IPS DF 19.7 (cell line): ENCODE measurements around the gene BFAR.
"Not testable (repeated sequence)": the region's sequence is repeated elsewhere in the genome, so short reads cannot be mapped to it uniquely, and the experiment has no call there.

Experiments used
- DNase-seq: peaks from one replicate; pipeline ENCODE4 v3.0.0-alpha.2; 2013; ENCODE audit warnings: low read depth, low spot score

The BFAR gene

DNA sequence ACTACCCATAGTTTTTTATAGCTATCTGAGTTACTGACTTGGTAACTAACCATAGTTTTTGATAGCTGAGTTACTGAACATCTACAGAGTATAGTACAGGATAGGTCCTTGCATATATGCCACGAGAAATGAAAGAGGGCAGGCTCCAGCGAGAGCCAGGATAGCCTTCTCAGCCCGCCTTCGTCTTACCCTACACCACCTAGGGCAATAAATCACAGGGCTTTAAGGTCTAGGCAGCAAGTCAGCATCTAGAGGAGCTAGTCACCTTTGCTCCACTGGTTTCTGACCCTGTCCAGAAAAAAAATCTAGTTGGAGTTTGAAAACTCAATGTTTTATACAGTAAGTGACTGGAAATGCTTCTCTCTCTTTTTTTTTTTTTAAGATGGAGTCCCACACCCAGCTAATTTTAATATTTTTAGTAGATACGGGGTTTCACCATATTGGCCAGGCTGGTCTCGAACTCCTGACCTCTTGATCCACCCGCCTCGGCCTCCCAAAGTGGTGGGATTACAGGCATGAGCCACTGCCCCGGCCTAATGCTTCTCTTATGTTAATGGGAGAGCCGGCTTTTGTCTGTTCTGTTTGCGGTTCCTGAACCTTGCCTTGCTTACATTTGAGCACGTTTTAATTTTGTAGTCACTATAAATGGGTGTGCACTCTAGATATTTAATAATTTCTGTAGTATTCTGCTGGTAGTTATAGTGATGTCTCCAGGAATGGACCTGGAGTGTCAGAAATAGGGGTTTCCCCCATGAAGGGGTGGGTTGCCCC lies 2.8 kb downstream of the BFAR start:
- DNase-seq: no peak

DNA sequence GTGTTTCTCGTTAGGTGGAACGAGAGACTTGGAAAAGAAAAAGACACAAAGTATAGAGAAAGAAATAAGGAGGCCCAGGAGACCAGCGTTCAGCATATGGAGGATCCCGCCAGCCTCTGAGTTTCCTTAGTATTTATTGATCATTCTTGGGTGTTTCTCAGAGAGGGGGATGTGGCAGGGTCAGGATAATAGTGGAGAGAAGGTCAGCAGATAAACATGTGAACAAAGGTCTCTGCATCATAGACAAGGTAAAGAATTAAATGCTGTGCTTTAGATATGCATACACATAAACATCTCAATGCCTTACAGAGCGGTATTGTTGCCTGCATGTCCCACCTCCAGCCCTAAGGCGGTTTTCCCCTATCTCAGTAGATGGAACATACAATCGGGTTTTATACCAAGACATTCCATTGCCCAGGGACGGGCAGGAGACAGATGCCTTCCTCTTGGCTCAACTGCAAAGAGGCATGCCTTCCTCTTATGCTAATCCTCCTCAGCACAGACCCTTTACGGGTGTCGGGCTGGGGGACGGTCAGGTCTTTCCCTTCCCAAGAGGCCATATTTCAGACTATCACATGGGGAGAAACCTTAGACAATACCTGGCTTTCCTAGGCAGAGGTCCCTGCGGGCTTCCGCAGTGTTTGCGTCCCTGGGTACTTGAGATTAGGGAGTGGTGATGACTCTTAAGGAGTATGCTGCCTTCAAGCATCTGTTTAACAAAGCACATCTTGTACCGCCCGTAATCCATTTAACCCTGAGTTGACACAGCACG lies 3.6 kb downstream of the BFAR start:
- not testable (repeated sequence) for DNase-seq

- DNase-seq: not testable (repeated sequence)
Measured at GRCh38 chr16:14636951-14637240, 4.1 kb downstream of the BFAR start.

- no peak for DNase-seq
Measured at GRCh38 chr16:14640538-14640937, 7.8 kb downstream of the BFAR start.

- no peak for DNase-seq
Measured at GRCh38 chr16:14641206-14641605, 8.5 kb downstream of the BFAR start.

- no peak for DNase-seq
Measured at GRCh38 chr16:14641926-14642325, 9.2 kb downstream of the BFAR start.

GRCh38 chr16:14649816-14650215 lies 17.1 kb downstream of the BFAR start:
- DNase-seq: no peak

- DNase-seq: no peak
Measured at GRCh38 chr16:14650629-14651028, 17.9 kb downstream of the BFAR start.

DNA sequence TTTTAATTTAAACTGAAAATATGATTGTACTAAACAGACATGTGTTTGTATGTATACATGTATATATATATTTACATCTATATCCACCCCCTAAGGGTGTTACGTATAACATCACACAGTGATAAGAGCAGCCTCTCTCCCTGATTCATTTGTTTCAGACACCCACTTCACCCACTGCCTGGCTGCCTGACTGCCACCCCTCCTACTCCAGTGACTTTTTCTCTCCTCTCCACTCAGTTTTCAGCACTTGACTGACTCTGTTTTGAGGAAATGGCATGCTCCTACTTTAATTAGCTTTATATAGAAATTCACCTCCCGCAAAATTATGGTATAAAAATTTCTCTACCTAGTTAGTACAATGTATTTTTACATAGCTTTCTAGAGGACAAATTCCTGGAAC lies 20.0 kb downstream of the BFAR start:
- DNase-seq: no peak

- no peak for DNase-seq
Measured at GRCh38 chr16:14658063-14658462, 25.3 kb downstream of the BFAR start.

DNA sequence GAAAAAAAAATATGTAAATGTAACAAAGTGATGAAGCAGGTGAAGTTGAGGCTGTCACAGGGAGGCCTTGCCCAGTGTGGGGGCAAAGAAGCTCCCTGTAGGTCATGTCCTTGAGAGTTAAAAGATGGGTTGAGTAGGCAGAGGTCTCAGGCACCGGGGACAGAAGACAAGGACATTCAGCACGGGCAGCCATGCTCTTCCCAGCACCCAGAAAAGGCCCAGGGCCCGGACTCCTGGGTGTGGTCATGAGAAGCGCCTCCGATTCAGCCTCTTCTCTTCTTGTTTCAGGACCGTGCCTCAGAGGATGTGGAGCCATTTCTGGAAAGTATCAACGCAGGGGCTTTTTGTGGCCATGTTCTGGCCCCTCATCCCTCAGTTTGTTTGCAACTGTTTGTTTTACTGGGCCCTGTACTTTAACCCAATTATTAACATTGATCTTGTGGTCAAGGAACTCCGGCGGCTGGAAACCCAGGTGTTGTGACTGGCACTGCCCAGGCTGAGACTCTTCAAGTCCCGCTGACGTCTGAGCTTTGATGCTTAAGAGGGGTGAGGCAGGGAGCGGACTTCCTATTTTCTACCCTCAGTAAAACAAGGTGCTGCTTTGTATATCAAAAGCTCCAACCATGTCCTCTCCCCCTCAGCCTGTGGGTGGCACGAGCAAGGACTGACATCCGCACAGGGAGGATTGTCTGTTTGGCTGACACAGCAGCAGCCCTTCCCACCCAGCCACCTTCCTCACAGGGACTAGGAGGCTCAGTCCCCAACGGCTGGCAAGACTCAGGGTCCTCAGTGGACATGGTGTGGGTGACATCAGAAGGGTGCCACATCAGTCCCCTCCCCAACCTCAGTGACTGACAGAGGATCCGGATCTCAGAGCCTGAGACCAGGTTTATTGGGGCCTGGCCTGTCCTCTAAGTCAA lies 34.9 kb downstream of the BFAR start:
- no peak for DNase-seq

DNA sequence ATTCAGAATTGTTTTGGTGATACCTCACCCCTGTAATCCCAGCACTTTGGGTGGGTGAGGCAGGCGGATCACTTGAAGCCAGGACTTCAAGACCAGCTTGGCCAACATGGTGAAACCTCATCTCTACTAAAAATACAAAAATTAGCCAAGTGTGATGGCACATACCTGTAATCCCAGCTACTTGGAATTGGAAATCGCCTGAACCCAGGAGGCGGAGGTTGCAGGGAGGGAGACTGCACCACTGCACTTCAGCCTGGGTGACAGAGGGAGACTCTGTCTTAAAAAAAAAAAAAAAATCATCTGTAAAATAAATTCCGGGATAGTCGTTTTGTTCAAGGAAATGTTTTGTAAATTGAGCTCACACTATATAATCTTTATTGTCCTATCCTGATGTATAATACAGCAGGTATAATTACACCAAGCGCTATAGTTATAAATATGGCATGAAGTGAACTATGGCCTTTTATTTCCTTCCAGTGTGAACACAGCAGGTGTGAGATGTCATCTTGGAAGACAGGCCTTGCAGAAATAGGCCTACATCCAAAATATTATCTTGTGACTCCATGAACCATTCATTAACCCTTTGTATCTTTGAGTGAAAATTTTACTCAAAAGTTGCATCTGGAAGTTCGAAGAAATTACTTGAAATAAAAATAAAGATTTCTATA lies 35.9 kb downstream of the BFAR start:
- no peak for DNase-seq

DNA sequence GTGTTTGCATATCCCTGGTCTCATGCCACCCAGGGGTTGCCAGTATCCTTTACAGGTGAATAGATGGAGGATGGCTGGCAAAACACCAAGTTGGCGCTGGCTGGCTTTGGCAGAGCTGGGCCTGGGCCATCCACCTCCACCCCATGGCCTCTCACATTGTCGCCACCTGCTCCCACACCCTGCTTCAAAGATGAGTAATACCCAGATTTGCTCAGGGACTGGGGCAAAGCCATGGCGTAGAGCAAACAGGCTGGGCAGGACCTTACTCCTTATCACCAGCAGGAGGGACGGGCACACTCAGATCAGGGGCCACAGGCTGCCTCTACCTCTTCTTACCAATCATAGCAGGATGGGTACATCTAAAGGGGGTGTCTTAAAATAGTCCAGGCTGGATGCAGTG lies 37.0 kb downstream of the BFAR start:
- DNase-seq: no peak

- no peak for DNase-seq
Measured at GRCh38 chr16:14672403-14672971, 39.7 kb downstream of the BFAR start.

GRCh38 chr16:14676633-14677032 lies 43.9 kb downstream of the BFAR start:
- no peak for DNase-seq

DNA sequence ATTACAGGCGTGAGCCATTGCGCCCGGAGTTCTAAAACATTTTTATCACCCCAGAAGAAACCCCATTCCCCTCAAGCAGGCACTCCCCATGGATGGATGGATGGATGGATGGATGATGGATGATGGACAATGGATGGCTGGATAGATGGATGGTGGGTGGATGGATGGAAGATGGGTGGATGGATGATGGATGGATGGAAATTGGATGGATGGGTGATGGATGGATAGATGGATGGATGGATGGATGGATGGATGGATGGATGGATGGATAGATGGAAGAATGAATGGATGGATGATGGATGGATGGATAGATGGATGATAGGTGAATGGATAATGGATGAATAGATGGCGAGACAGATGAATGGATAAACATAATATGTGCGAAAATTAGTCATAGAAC lies 44.9 kb downstream of the BFAR start:
- no peak for DNase-seq

- no peak for DNase-seq
Measured at GRCh38 chr16:14678748-14679497, 46.2 kb downstream of the BFAR start.

GRCh38 chr16:14680396-14680795 lies 47.6 kb downstream of the BFAR start:
- DNase-seq: not testable (repeated sequence)

DNA sequence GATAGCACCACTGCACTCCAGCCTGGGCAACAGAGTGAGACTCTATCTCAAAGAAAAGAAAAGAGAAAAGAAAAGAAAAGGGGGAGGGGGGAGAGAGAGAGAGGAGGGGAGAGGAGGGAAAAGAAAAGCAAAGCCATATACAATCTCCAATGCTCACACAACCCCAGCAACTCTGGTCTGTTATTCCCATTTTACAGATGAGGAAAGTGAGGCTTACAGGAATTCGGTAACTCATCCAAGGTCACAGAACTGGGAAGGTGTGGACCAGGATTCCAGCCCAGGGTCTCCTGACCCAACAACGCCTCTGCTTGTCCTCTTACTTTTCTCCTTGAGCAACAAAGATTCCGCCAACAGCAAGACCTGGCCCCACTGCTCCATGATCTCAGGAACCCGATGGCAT lies 48.4 kb downstream of the BFAR start:
- no peak for DNase-seq

DNA sequence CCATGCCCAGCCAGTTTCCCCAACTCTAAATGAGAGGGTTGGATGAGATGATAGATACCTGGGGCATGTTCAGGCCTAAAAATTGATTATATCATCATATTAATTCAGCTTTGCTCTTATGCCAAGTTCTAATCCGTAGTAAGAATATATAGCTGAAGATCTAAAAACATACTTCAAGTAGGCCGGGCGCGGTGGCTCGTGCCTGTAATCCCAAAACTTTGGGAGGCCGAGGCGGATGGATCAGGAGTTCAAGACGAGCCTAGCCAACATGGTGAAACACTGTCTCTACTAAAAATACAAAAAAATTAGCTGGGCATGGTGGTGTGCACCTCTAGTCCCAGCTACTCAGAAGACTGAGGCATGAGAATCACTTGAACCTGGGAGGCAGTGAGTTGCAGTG lies 49.4 kb downstream of the BFAR start:
- DNase-seq: no peak
